Lung microvascular endothelial cell (primary cell): ENCODE results near the gene CAB39. TPM values are rescaled to one million over a fixed set of nuclear protein-coding genes. Genes with fewer than 3 reads are reported as not detected.

ENCODE experiments used
- DNase-seq, 2 donors: peaks; one replicate each; pipeline versions ENCODE4 v3.0.0 to v3.0.0-alpha.2; 2010; ENCODE audit warnings: low read depth in 2 of 2
- total RNA-seq: library from RNA; depleted of rRNA; stranded (reverse); fragments of >200 nt; gene quantifications from 2 replicates; pipeline ENCODE4 v1.2.1, GENCODE V29; 2014

Gene CAB39
- total RNA-seq, 1 donor from 2014 or later: 50.2 TPM

DNA sequence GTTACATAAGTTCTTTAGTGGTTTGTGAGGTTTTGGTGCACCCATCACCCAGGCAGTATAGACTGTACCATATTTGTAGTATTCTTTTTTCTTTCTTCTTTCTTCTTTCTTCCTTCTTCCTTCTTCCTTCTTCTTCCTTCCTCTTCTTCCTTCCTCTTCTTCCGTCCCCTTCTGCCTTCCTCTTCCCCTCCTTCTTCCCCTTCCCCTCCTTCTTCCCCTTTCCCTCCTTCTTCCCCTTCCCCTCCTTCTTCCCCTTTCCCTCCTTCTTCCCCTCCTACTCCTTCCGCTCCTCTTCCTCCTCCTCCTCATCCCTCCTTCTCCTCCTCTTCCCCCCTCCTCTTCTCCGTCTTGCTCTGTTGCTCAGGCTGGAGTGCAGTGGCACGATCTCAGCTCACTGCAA is 41.6 kb downstream of the CAB39 start:
- no peak for DNase-seq

DNA sequence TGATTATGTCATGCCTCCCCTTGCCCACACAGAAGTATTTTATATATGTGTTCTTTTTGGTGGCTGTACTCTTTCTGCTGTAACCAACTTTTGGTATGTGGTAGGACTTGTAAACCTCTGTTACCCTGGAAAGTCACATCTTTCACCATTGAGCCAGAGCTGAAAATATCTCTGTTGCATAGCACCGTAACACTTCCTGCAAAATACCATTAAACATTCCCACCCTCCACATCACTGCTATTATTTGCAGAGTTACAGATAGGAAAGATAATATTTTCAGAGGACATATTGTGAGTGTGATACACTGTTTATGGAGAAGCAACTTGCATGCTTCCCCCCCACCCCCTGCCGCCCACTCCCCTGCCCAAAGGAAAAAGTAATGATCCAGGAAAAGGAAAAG is 44.8 kb downstream of the CAB39 start:
- peak; percentile 89 to 98 for DNase-seq

DNA sequence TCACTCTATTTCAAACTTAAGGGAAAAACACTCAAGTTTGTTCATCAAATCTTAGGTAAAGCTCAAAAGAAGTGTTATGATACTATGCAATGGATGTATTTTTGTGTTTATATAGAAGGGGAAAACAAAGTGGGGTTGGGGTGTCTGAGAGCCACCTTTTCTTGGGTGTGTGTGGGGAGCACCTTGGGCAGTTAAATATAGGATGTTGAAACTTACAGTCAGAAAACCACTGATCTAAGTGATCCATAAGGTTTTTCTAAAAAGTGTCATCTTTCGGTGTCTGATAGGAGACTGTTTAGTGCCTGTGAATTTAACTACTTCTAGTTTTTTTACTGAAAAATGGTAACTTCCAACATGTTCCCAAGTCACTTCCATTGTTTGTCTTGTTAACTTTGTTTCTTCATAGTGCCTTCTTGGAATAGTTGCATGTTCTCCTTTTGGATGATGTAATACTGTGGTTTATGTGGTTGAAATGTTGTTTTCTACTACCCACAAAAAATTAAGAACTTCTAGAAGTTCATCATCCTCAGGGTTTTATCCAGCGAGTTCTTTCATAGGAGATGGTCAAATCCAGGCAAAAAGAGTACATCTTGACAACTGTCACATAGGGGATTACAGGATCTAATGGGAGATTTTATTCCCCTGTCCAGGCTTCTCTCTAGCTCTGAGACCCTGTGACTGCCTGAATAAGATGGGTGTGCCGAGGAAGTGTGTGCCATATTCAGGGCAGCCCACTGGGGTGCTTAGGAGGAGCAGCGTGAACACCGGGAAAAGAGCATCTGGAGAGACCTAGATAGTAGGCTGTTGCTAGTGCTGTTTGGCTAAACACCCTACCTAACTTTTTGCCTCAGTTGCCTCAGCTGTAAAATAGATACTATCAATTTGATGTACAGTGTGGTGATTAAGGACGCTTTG is 46.2 kb downstream of the CAB39 start:
- DNase-seq: peak in 1 of 2 donors; percentile 37

DNA sequence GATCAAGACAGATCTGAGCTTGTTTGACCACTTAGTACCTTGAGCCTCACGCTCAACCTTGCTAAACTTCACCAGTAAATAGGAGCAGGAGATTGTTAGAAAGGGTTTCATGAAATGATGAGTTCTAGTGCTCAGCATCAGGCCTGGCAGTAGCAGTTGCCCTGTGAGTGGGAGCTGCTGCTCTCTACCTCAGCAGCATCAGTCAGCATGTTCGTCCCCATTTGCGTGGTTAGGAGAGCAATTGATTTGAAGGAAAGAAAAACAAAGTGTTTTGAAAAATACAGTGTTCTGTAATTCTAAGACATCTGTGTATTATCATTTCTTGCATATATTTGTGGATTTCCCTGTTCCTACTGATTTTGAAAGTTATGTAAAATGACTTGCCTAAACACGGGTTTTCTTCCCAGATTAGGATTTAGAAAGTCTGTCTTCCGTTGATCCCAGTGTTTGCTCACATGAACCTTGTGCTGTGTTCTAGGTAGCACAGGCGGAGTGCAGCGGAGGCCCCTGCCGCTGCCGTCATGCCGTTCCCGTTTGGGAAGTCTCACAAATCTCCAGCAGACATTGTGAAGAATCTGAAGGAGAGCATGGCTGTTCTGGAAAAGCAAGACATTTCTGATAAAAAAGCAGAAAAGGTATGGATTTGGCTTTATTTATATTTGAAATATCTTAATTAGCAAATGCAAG is 47.0 kb downstream of the CAB39 start:
- DNase-seq: no peak

DNA sequence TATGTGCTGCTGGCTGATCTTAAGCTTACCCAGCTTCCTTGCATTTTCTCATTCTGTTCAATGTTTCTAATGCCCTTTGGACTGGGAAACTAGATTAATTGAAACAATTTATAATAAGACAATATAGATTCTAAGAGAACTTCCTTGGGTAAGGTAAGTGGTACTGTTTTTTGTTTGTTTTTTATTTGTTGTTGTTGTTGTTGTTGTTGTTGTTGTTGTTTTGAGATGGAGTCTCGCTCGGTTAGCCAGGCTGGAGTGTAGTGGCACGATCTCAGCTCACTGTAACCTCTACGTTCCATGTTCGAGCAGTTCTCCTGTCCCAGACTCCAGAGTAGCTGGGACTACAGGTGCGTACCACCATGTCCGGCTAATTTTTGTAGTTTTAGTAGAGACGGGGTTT is 49.1 kb downstream of the CAB39 start:
- DNase-seq: no peak

DNA sequence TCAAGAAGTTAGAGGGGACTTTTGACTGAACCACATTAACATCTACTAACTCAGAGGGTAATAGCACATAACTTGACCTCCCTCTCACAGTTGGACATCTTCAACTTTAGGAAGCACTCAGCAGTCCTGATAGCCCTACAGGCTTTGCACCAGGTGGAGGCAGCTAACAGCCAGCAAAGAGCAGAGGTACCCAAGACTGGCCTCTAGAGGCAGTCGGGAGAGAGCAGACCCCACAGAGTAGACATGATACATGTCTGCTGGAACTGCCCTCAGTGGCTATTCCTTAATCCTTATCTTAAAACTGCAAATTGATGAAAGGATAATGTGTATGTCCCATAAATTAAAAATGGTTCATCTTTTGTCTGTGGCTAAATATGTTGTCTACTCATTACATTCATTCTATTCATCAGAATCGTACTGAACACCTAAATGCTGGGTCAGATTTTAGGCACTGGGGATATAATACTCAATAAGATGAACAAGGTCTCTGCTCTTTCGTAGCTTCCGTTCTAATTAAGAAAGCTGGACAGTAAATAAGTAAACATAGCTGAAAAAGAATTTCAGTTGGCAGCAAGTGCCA is 49.8 kb downstream of the CAB39 start:
- peak; percentile 55 to 71 for DNase-seq

DNA sequence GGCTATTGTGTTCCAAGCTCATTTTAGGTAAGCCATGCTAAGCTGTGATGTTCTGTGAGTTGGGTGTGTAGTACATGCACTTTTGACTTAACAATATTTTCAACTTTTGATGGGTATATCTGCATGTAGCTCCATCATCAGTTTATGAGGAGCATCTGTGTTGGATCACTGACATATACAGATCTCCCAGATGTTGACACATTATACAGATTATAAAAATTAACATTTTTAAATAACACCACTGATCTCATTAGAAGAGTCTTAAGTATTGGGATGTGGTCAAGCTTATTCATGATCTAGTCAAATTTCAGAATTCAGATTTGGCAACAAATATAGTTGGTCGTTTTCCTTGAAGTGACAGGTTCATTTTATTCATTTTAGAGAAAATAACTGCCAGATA is 51.7 kb downstream of the CAB39 start:
- DNase-seq: no peak

DNA sequence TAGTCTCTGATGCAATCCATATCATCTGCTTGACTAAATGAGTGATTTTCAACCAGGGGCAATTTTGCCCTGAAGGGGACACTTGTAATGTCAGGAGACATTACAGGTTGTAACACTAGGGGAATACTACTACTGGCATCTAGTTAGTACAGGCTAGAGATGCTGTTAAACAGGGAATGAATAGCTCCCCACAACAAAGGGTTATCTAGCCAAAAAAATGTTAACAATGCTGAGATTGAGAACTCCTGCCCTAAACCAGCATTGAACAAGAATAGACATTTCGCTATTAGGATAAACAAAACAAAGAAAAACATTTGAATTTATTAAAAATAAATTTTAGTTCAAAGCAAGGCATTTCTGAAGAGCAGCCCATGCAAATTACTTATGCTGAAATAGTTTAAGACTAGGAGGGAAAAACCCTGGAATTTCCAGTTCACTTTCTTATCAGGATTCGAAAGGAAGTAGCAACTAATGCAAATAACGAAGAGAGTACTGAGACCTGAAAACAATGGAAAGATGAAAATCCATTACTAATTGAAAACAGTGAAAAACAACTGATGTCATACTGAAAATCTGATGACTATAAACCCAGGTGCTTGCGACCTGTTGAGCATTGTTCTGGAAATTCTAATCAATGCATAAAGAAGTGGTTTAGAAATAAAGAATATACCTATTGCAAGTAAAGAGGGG is 53.1 kb downstream of the CAB39 start:
- peak; percentile 58 to 82 for DNase-seq

DNA sequence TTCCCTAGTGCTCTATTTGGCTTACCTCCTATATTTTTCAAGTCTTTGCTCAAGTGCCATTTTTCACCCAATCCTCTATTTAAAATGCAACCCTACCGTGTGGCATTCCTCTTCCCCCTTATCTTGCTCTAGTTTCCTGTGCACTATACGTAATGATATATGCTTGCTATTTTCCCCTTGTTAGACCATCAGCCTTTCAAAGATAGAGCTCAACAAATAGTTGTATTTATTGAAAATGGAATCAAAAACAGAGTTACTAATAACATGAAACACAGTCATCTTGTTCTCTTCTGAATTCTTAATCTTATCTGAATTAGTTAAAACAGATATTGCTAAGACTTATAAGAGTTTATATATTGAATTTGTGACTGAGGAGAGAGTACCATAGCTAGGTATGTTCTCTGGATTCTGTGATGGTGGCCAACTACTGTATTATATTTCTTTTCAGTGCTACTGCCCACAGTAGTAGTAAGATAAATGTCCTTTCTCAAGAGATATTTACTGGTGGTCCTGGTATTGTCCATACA is 55.3 kb downstream of the CAB39 start:
- DNase-seq: no peak

DNA sequence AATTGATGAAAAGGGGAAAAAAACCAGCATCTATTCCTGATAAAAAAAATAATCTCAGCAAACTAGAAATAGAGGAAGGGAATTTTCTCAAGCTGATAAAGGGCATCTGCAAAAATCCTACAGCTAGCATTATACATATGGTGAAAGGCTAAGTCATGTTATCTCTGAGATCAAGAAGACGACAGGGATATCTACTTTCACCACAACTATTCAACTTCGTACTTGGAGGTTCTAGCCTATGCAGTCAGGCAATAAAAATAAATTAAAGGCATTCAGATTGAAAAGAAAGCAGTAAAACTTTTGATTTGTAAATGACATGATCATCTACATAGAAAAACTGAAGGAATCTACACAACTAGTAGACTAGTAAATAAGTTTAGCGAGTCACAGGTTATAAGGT is 58.2 kb downstream of the CAB39 start:
- DNase-seq: no peak

DNA sequence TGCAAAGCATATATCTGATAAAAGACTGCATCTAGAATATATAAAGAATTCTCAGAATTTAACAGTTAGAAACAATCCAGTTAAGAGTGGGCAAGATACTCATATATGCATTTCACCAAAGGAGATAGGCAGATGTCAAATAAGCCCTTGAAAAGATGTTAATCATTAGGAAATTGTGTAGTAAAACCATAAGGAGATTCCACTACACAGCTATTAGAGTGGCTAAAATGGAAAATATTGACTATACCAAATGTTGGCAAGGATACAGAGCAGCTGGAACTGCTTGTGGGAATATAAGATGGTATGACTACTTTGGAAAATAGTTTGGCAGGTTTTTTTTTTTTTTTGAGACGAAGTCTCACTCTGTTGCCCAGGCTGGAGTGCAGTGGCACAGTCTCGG is 59.5 kb downstream of the CAB39 start:
- no peak for DNase-seq

DNA sequence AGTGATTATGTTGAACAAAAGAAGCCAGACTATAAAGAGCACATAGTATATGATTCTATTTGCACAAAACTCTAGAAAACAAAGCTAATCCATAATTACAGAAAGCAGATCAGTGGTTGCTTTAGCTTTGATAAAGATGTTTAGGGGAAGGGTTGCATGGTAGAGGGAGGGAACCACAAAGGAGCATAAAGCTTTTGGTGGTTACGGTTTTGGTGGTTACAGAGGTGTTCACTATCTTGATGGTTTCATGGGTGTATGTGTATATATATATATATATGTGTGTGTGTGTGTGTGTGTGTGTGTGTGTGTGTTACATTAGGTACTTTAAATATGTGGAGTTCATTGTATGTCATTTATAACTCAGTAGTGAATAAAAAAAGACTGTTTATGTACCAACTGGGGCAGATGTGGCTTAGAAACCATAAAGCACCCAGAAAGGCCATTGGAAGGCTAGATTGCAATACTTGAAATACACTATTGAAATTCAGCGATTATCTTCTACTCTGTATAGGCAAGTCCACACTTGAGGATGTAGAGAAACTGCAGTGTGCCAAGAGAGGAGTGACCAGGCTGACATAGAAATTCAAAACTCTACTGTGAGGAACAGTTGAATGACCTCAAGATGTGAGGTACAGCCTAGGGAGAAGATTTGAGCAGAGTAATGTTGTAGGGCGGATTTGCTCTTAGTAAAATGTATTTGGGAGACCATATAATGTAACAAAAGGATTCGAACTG is 60.6 kb downstream of the CAB39 start:
- no peak for DNase-seq

DNA sequence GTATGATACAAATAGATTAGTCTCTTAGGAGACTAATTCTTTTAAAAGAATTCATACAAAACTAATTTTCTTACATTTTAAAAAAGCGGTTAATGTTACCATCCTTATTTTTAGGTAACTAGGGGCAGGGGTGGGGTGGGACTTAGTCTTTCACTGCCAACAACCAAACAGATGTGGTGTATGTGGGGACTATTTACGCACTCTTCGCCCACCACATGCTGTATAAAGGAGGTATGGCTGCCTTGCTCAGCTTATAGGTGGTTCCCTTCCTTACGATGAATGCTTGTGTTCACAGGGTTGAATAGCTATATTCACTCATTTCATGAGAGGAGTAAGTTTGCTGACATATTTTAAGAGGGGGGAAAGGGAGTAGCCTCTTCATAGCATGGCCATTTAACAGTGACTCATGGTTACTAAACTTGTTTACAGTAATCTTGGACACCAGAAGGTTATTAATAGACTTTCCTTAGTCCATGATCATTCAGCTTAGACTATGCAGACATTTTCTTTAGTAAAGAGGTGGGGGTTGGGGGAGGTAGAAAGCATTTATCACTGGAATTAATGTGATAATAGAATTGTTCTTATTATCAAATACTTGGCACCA is 61.8 kb downstream of the CAB39 start:
- peak in 1 of 2 donors; percentile 90 for DNase-seq

DNA sequence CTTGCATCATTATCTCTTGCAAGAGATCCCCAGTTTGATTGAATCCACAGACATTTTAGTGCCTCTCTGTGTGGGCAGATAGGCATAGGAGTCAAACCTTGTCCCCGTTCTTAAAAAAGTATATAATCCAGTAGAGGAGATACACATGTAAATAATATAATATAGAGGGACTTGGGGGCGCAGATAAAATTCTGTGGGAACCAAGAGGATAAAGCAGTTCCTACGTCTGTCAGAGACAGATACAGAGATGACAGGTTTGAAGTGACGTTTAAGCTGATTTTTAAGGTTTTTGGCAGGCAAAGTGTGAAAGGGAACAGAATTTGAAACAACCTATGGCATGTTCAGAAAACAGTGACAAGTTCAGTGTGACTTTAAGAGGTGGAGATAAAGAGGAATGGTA is 63.1 kb downstream of the CAB39 start:
- DNase-seq: no peak

DNA sequence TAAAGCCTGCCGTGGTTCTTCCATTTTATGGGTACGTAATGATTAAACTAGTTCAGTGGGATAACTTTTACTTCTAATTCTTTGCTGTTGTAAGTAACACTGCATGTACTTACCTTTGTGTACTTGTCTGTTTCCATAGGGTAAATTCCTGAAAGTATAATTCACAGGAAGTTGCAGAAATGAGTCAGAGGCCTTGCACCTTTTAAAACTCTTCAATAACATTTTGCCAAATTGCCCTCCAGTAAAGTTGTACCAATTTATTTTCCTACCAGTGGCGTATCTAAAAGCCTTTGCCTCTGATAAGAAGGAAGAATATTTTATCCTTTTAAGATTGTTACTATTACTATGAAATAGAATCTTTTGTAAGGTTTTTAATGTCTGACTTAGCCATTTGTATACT is 65.1 kb downstream of the CAB39 start:
- peak; percentile 71 to 79 for DNase-seq

DNA sequence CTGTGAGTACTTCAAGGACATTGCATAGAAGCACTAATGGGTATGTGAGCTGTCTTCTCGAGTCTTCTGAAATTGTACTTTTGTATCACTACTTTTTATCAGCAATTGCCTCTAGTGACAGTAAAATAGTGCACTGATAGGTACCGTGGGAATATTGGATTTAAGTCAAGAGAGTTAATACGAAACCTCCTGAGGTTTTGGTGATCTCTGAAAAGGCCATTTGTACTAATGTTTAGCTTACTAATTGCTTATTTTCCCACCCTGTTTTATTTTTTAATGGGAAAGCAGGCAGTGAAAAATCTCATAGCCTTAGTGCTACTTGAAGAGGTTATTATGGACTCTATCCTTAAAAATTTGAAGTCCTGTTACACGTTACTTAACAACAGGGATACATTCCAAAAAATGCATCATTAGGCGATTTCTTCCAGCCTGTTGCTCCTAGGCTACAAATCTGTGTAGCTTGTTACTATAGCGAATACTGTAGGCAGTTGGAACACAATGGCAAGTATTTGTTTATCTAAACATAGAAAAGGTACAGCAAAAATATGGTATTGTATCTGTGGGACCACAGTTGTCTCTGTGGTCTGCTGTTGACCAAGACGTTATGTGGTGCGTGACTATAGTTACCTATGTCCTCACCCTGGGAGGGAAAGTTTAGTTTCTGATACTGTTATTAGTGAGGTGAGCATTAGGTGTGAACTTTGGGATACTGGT is 65.9 kb downstream of the CAB39 start:
- peak; percentile 43 to 49 for DNase-seq

DNA sequence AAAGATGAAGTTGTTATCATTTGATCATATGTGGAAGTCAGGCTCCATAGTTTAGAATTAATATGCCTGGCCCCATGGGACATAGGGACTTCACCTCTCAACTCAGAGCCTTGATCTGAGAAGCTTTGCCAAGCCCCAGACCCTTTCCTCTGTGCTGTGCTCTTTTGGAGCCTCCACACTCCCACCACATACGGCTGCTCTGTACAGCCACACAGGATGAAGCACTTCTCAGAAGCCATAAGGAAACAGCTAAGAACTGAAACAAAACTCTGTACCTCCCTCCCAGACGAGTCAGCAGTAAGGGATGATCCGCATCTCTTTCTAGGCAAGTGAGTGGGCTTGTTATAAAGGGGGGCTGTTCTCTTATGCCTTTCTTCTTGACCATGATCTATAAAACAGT is 66.5 kb downstream of the CAB39 start:
- DNase-seq: peak in 1 of 2 donors; percentile 26

DNA sequence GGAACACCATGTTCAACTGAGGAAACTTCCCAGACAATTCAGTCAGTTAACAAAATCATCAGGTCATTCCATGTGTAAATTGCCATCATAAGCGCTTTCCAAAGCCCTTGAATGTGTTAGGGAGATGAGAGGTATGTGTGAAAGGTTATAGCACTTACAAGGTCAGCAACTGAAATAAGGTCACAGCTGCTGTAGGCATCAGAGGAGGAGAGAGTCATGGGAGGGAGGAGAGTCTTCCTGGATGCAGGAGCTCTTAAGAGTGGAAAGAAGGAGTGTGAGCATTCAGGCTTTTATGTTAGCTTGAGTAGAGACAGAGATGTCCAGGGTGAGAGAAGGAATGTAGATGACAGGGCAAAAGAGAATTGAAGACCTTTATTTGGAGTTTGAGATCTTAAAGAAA is 67.0 kb downstream of the CAB39 start:
- no peak for DNase-seq

DNA sequence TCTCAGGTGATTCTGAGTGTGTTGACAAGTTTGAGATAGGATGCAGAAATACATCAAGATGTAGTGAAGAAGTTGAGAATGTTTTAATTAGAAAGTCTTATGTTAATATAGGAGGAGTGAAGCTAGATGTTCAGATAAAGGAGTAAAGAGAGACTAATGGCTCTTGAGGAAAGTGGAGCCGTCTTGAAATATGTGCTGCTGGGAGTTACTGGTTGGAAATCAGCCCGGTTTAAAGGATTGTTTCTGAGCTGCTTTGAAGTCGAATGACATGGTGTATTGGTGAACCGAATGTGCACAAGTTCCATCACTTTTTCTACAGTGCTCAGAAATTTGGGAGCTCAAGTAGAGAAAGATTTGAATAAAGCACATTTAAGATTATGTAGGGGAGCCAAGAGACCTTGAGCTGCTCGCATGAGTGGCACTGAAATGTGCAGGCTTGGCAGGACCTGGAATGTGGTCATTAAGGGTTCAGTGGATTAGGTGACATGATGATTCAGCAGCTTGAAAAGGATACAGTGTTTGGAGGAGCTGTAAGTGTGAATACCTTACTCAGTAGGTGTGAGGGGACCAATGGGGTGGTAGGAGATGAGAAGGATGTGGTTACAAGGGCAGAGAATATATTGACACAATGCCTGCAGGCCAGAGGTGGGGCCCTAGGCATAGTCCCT is 68.6 kb downstream of the CAB39 start:
- no peak for DNase-seq
